ENCODE measurements around the gene TMEM179.

Gene TMEM179

DNA sequence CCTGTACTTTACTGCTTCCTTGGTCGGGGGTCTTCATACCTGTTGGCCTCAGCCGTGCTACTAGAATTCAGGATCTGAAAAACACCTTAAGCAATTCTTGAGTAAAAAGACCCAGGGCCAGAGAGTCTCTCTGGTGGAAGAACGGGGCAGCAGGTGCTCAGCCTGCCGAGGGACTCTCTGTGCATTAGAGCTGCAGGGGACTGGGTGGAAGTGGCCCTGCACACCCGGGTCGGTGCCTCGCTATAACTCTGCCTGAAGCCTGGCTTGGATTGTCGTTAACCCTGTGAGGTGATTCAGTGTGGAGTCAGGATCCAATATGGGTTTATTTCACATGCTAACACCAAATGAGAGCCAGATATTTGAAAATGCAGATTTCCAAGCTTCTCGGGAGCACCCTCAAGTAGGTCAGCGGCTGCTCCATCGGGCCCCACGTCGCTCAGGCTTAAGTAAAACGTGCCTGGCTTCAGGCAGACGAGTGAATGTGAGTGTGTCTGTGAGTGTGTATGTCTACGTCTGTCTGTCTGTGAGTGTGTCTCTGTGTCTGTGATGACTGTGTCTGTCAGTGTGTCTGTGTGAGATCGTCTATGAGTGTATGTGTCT, 60.1 kb downstream of the TMEM179 start:
- DNase-seq (ENCODE audit: low spot score): no peak

- no peak for DNase-seq (ENCODE audit: low spot score)
These were observed 61.4 kb downstream of the TMEM179 start for GRCh38 chr14:104542871-104543830.

GRCh38 chr14:104541905-104542465, 62.6 kb downstream of the TMEM179 start:
- no peak for DNase-seq (ENCODE audit: low spot score)
